OCI-LY1 (cell line): ENCODE results near the gene PLA2G2F.

Experiments used
- CTCF ChIP-seq: fragments of 200-600 bp; sonication (generic), shearing (Covaris generic); IDR thresholded peaks from 2 replicates; pipeline ENCODE4 v1.5.1; 2017; ENCODE audit warnings: mild to moderate bottlenecking, antibody characterized with exemption, low read length, moderate library complexity, mixed read lengths
- EZH2 ChIP-seq: fragments of 200-600 bp; sonication (generic), shearing (Covaris generic); IDR thresholded peaks from 2 replicates; pipeline ENCODE4 v1.8.0; 2017; ENCODE audit warnings: borderline replicate concordance, mixed run types, mild to moderate bottlenecking, antibody characterized with exemption, low read length, moderate library complexity, mixed read lengths

GRCh38 chr1:20199840-20200239 lies 60.7 kb downstream of the PLA2G2F start:
- no peak for TF ChIP-seq CTCF
- no peak for TF ChIP-seq EZH2
